ENCODE measurements around the gene ZNF333. TPM values are rescaled to one million over a fixed set of nuclear protein-coding genes. Genes with fewer than 3 reads are reported as not detected.

ZNF333 gene
- 28.8 TPM for polyA plus RNA-seq (ENCODE audit: insufficient read length)
- long read RNA-seq, donor 1, full-length matches to known transcripts, result 3 of 3 reads
- long read RNA-seq, donor 1, partial matches to known transcripts, result 0 of 3 reads
- long read RNA-seq, donor 1, other reads (novel, unspliced or antisense), result 0 of 3 reads
- long read RNA-seq, donor 2, full-length matches to known transcripts, result 8 of 8 reads
- long read RNA-seq, donor 2, partial matches to known transcripts, result 0 of 8 reads
- long read RNA-seq, donor 2, other reads (novel, unspliced or antisense), result 0 of 8 reads
- long read RNA-seq, donor 3, full-length matches to known transcripts, result 5 of 5 reads
- long read RNA-seq, donor 3, partial matches to known transcripts, result 0 of 5 reads
- long read RNA-seq, donor 3, other reads (novel, unspliced or antisense), result 0 of 5 reads
- long read RNA-seq, donor 4, result 0 reads
- long read RNA-seq, donor 5, partial matches to known transcripts, result 0 of 4 reads
- long read RNA-seq, donor 5, other reads (novel, unspliced or antisense), result 0 of 4 reads
- long read RNA-seq, donor 6, full-length matches to known transcripts, result 1 of 1 reads
- long read RNA-seq, donor 6, partial matches to known transcripts, result 0 of 1 reads
- long read RNA-seq, donor 6, other reads (novel, unspliced or antisense), result 0 of 1 reads
- long read RNA-seq, donor 7, partial matches to known transcripts, result 0 of 5 reads
- long read RNA-seq, donor 7, other reads (novel, unspliced or antisense), result 0 of 5 reads
- long read RNA-seq, donor 8, full-length matches to known transcripts, result 3 of 3 reads
- long read RNA-seq, donor 8, partial matches to known transcripts, result 0 of 3 reads
- long read RNA-seq, donor 8, other reads (novel, unspliced or antisense), result 0 of 3 reads

DNA sequence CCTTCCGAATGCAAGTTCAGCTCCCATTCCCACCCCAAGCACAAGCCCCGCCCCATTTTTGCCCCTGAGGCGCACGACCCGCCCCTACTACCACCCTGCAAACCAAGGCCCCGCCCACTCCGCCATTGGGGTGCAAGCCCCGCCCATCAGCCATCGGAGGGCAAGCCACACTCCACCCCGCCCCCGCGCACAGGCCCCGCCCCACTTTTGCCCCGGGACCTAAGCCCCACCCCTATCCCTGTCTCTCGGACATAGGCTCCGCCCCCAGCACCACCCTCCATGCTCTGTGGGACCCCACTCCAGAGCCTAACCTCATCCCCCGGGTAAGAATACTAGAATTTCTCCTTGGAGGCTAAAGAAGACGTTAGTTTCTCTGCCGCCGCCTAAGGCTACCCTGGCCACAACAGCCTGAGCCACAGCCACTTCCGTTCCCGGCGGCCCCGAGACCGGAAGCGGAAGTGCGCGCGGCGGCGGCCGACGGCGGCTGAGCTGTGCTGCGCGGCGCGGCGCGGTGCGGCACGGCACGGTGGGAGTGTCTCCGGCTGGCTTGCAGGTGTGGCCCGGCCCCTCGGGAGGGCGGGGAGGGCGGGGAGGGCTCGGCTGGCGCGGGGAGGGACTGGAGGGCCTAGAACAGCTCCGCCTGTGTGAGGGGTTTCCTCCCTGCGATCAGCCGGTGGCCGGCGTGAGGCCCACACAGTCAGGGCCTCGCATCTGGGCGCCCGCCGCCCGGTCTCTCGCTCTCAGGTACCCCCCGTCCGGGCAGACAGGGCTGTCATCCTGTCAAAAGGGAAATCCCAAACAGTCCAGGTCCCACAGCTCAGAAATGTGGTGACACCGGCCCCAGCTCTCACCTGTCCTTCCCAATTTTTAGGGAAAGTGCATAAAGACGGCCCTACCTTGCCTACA, at the start of gene ZNF333:
Gene ZNF333, plus strand, starts transcription at position 451 of the 906 bp plus-strand sequence. CDS start 3,444 bp downstream, outside the sequence.
- peak; percentile 89 for DNase-seq

DNA sequence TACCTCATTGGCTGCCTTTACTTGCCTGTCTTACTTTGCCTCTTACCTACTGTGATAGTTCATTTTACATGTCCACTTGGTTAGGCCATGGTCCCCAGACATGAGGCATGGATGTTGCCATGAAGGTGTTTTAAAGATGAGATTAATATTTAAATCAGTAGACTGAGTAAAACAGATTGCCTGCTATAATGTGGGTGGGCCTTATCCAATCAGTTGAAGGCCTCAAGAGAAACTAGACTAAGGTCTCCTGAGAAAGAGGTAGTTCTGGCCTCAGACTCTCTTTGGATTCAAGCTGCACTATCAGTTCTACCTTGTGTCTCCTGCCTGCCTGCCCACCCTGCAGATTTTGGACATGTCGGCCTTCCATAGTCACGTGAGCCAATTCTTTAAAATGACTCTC, 41.3 kb upstream of the ZNF333 start:
- no peak for DNase-seq

DNA sequence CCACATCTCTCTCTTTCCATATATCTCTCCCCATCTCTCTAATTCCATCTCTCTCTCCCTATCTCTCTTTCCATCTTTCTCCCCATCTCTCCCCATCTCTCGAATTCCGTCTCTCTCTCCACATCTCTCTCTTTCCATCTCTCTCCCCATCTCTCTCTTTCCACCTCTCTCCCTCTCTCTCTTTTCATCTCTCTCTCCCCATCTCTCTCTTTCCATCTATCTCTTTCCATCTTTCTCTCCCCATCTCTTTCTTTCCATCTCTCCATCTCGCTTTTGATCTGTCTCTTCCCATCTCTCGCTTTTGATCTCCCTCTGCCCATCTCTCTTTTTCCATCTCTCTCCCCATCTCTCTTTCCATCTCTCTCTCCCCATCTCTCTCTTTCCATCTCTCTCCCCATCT, 40.8 kb upstream of the ZNF333 start:
- DNase-seq, result no peak

DNA sequence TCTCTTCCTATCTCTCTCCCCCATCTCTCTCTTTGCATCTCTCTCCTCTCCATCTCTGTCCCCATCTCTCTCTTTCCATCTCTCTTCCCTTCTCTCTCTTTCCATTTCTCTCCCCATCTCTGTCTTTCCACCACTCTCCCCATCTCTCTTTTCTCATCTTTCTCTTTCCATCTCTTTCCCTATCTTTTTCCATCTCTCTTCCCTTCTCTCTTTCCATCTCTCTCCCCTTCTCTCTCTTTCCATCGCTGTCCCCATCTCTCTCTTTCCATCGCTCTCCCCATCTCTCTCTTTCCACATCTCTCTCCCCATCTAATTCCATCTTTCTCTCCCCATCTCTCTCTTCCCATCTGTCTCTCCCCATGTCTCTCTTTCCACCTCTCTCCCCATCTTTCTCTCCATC, 39.7 kb upstream of the ZNF333 start:
- no peak for DNase-seq

DNA sequence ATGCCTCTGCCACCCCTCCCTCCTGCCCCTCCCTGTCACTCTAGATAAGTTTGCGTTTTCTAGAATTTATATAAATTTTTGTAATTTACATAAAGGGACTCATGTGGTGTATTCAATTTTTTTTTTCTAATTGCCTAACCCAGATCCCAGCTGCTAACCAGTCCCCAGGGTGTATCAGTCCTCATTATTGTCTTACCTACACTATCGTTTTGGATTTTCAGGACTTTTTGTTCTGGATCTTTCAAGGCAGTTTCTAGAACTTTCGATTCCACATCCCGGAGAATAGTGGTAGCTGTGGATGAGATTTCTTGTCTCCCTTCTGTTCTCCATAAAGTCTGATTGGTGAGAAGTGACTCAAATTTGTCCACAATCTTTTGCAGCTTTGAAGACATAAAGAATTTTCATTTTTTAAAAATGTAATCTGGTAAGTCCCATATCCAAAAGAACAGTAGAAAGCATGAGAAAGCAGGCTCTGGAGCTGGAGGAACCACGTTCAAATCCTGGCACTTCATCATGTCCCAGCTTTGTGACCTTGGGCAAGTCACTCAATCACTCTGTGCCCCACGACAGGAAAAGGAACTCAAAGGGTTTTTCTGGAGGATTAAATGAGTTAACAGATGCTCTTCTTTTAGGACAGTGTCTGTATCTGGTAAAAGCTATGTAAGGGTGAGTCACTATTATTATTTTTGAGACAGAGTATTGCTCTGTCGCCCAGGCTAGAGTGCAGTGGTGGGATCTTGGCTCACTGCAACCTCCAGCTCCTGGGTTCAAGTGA, 34.9 kb upstream of the ZNF333 start:
- no peak for DNase-seq

DNA sequence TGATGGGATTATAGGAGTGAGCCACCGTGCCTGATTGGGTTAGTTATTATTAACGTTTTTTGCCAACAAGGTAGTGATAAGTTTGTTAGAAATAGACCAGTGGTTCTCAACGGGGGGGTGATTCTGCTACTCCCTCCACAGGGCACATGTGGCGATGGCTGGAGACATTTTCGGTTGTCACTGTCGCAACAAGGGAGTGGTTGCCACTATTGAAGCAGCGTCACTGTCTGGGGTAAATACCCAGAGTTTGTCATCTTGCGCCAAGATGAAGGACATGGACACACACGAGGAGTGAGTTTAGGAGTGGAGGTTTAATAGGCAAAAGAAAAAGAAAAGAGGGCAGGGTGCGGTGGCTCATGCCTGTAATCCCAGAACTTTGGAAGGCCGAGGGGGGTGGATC, 34.1 kb upstream of the ZNF333 start:
- DNase-seq, result no peak

DNA sequence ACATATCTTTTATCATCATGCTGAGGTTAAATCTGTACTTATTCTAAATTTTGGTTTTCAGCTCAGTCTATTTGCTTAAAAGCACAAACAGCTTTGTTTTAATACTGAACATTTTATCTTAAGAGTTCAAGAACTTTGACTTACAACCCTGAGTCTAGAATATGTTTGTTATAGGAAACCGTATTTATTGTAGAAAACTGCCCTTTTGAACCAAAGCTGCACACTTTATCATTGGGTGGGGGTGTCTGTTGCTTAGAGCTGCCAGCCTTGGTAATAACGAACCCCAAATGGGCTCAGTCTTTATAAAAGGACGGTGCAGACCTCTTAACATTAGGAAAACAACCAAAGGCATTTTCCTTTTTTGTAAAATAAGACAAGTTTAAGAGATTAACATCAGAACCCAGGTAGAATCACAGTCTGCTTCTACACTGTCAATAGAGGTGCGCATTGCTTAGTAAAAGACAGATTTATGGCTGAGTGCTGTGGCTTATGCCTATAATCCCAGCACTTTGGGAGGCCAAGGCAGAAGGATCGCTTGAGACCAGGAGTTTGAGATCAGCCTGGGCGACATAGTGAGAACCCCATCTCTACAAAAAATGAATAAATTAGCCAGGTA, 29.9 kb upstream of the ZNF333 start:
- no peak for DNase-seq

DNA sequence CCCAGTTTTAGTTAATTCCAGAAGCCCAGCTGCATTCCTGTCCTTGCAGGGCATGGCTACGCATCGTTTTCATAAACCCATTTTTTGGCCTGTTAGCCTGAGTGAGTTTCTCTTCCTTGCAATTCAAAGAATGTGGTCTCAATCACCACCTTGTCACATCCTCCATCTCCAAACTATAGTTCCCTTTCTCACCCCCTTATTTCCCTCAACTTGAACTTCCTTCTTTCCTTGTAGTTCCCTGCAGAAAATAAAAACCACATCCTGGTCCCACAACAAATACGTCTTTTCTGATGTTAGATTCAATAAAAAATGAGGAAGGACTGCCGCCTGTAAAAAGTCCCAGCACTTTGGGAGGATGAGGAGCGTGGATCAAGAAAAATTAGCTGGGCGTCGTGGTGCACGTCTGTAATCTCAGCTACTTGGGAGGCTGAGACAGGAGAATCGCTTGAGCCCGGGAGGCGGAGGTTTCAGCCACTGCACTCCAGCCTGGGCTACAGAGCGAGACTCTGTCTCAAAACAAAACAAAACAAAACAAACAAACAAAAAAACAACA, 28.4 kb upstream of the ZNF333 start:
- DNase-seq, result no peak

DNA sequence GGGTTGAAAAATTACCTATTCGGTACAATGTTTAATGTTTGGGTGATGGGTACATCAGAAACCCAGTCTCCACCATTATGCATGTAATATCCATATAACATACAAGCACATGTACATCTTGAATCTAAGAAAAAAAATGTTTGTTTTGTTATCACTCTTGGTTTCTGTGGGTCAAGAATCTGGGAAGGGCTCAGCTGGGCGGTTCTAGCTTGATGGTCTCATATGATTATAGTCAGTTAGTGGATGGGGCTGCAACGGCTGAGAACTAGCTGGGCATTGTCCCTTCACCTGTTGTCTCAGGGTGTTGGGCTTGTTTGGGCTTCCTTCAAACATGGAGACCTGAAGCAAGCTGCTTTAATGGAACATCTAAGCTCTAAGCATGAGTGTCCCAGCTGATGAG, 19.9 kb upstream of the ZNF333 start:
- DNase-seq, result no peak

DNA sequence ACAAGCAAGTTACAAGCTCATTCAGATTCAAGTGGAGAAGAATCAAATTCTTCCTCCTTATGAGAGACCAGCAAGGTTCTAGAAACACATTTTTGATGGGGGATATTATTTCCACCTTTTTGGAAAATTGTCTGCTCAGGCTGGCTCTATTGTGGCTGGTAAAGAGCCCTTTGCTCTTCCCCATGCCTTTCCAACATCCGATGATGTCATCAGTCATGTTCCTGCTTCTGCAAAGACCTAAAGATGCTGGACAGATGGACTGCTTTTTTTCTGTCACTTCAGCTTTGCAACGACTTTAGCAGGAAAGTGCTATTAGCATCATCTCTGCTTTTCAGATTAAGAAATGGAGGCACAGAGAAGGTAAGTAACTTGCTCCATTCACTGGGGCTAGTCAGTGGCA, 19.4 kb upstream of the ZNF333 start:
- DNase-seq, result no peak

DNA sequence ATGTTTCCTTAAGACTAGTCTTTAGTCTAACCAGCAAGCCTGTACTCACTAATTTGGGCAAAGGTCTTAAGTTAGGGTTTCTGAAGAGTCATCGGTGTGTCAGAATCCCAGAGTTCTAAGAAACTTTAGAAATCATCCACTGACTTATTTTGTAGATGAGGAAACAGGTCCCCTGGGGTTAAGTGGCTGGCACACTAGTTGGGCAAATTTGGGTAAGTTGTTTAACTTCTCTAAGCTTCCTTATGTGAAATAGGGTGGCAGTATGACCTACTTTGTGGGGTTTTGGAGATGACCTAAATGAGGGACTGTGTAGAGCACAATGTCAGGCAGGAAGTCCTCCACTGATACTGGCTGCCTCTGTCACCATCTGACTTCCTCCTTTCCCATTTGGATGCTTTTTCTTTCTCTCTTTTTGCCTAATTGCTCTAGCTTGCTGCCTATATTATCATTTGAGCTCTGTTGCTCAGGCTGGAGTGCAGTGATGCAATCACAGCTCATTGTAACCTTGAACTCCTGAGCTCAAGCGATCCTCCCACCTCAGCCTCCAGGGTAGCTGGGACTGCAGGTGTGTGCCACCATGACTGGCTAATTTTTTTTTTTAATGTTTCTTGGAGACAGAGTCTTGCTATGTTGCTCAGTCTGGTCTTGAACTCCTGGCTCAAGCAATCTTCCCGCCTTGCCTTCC, 17.5 kb upstream of the ZNF333 start:
- DNase-seq, result no peak

DNA sequence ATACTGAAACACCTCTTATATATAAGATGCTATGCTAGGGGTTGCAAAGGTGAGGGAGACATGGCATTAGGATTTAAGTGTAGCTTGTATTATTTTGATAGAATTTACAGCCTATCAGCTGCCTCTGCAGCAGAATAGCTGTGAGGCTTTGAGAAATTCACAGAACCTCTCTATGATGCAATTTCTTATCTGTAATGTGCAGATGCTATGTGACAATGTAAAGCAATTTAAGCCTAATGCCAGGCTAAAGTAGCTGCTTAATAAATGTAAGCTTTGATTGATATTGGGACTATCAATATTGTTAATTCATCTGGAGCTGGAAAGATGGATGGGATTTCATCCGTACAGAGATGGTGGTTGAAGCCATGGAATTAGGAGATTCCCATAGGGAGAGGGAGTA, 16.8 kb upstream of the ZNF333 start:
- DNase-seq, result no peak

DNA sequence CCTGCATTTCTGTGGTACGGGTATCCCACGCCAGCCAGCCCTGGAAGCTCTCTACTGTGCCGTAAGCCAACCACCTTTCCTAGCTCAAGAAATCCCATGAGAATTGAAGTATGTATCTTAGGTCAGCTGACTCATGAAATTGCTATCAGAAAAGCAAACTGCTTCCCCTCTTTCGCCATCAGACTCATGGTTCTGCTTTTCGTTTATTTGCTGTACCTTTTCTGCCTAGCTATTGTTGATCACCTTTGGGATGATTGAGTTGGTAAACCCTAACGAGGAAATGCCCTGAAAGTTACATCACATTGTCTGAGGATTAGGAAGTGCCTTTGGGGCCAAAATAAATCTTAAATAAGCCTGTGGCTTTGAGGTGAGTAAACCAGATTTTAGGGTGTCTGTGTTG, 15.1 kb upstream of the ZNF333 start, which contains the start of gene ADGRE3:
Gene ADGRE3, minus strand, starts transcription at position 81 of the 400 bp plus-strand sequence. Its CDS starts 74 bp downstream, at position 7.
- DNase-seq, result no peak

DNA sequence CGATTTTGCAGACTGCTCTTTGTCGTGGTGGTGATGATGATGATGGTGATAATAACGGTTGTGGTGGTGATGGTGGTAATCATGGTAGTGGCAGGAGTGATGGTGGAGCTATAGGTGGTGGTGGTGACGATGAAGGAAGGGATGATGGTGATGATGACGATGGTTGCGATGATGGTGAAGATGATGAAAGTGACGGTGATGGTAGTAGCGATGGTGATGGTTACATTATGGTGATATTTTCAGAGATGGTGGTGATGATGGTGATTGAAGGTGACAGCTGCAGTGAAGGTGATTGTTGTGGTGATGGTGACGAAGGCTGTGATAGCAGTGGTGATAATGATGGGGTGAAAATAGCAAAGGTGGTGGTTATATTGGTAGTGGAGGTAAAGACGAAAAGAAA, 13.1 kb upstream of the ZNF333 start:
- DNase-seq, result no peak

DNA sequence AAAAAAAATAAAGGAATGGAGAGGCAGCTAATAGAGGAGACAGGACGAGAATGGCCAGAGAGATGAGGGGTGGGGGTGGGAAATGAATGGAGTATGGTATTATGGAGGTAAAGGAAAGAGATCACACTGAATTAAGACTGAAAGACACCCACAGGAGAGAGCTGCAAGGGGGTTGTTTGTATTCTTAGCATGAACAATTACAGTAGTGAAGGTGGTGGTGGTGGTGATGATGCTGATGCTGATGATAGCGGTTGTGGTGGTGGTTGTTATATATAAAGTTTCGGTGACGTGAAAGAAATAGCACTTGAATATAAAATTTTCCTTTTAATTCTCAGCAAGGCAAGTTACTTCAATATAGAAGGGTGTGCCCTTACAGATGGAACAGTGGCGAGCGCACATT, 12.4 kb upstream of the ZNF333 start:
- no peak for DNase-seq

DNA sequence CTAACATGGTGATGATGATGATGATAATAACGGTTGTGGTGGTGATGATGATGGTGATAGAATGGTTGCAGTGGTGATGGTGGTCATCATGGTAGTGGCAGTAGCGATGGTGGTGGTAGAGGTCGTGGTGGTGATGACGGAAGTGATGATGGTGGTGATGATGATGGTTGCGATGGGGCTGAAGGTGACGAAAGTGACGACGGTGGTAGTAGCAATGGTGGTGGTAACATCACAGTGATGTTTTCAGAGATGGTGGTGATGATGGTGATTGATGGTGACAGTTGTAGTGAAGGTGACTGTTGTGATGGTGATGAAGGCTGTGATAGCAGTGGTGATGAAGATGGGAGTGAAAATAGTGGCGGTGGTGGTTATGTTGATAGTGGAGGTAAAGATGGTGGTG, 11.6 kb upstream of the ZNF333 start:
- no peak for DNase-seq

DNA sequence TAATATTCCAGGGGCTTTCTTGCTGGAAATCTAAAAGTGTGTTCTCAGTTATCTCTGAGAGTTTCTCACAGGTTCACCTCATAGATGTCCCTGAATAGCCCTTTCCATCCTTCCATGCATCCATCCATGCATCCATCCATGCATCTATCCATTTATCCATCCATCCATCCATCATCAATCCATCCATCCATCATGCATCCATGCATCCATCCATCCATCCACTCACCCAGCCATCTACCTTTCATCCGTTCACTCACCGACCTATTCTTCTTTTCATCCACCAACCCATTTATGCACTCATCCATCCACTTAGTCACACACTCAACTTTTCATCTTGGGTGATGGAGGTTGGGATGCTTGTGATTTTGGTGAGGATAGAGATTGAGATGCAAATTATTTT, 7.8 kb upstream of the ZNF333 start:
- DNase-seq, result no peak

DNA sequence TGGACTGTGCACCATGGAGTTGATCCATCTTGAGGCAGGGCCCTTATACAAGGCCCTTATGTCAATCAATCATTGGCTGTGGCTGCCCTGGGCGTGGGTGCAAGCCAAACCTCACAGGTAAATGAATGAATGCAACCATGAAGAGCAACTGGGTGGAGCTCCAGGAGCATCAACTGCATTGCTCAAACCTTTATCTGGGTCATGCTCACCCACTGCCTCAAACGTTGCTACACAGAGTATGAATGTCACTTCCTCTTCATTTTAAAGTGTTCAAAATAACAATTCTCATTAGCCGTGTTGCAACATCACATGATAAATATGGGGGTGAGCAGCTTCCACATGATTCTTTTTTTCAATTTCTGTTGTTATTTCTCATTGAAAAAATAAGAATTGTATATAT, 6.4 kb upstream of the ZNF333 start:
- no peak for DNase-seq

DNA sequence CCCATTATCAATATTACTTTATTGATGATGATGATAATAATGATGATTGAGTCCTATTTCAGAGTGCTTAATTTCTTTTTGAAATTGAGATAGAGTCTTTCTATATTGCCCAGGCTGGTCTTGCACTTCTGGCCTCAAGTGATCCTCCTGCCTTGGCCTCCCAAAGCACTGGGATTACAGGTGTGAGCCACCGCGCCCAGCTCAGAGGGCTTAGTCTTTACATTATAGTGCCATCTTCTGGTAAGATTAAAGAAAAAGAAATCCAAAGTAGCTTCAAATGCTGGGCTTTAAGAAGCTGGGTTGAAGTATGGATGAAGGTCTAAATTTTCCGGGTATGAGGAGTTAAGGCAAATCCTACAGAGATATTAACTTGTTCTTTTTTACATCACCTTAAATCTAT, 3.4 kb upstream of the ZNF333 start:
- DNase-seq, result no peak

Data from left kidney (tissue), 8 donors.